Left ventricle myocardium inferior (tissue), 1 donor: ENCODE data around the gene TMEM132D. TPM values are rescaled to one million over a fixed set of nuclear protein-coding genes. Genes with fewer than 3 reads are reported as not detected.
"Not testable (repeated sequence)": the region's sequence is repeated elsewhere in the genome, so short reads cannot be mapped to it uniquely, and the experiment has no call there.

ENCODE experiments used
- DNase-seq: peaks from one replicate; pipeline ENCODE4 v3.0.0-alpha.2; 2020
- H3K27ac ChIP-seq: fragments of 200-600 bp; replicated peaks from 2 replicates; pipeline ENCODE4 v1.8.0; 2021
- H3K27me3 ChIP-seq: fragments of 200-600 bp; 2 replicates; pipeline ENCODE4 v1.8.0; 2021; ENCODE audit warnings: low read depth
- H3K36me3 ChIP-seq: fragments of 200-600 bp; 2 replicates; pipeline ENCODE4 v1.8.0; 2021
- H3K4me1 ChIP-seq: fragments of 200-600 bp; 2 replicates; pipeline ENCODE4 v1.8.0; 2021
- H3K4me3 ChIP-seq: fragments of 200-600 bp; 2 replicates; pipeline ENCODE4 v1.8.0; 2021; ENCODE audit warnings: mild to moderate bottlenecking, moderate library complexity
- H3K9me3 ChIP-seq: fragments of 200-600 bp; replicated peaks from 2 replicates; pipeline ENCODE4 v1.8.0; 2021
- CTCF ChIP-seq: fragments of 200-600 bp; IDR thresholded peaks from 2 replicates; pipeline ENCODE4 v1.8.0; 2021; ENCODE audit warnings: antibody characterized with exemption, mild to moderate bottlenecking, borderline replicate concordance
- intact Hi-C: fragments of 100-400 bp; cut with micrococcal nuclease; formaldehyde crosslinking; loops from one replicate; pipeline ENCODE4 v1.11.0; 2022
- total RNA-seq: library from RNA; stranded (reverse); fragmentation: NEBNext Ultra II Directional; extraction: Animal tissue kit (Norgen Biotek cat#: 25700); gene quantifications from one replicate; pipeline ENCODE4 v1.2.1, GENCODE V29; 2021
- donor health status: DM: no; HTN: yes; CAD: no; lungs with severe emphysema.

The TMEM132D gene
- total RNA-seq, 1 donor from 2014 or later: not detected

DNA sequence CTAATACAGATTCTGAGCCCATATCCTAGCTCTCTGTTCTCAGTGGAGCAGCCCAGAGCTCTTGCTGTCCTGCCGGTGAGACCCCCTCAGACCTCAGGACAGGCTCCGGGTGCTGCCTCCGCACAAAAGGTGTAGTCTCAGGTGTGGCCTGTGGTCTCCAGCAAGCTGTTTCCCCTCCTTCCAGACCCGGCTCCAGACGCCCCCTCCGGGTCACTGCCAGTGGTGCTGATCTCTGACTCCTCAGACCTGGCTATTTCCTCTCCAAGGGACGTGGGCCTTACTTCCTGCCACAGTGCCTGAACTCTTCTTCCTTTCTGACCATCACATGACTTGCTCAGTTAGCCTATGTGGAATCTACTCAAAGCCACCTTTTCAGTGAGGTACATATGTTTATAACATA is 713.0 kb downstream of the TMEM132D start:
- TF ChIP-seq CTCF: no peak
- Histone ChIP-seq H3K9me3 (peaks cover 32% of the 10 kb centered on the region), H3K27ac (no peak overlapping the region), H3K4me1 (no peaks in the 10 kb centered on the region), H3K27me3 (peaks cover 4% of the 10 kb centered on the region), H3K4me3 (no peak overlapping the region), H3K36me3 (no peaks in the 10 kb centered on the region)
- no peak for DNase-seq
- intact Hi-C loops: no loop called here

- H3K4me3 ChIP-seq, H3K4me1 ChIP-seq, DNase-seq, intact Hi-C loops, H3K27me3 ChIP-seq, H3K36me3 ChIP-seq, H3K27ac ChIP-seq: not testable (repeated sequence)
- H3K9me3 ChIP-seq: peaks cover 32% of the 10 kb centered on the region
Observed at GRCh38 chr12:129189879-129190278, 713.9 kb downstream of the TMEM132D start.

DNA sequence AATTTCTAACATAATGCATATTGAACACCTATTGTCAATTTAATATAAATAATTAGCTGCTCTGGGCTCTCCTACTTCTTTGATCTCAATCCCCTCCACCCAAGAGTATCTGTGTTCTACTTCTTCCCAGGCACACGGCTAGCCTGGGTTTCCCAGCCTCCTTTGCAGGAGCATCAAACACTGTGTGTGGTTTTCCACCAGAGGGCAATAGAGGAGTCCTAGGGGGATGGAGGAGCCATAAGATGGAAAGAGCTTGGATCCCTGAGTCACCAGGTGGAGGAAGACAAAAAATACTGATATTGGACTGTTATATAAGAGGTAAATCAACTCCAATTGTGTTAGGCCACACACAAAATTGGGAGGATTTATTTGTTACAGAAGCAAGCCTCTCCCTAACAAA is 716.9 kb downstream of the TMEM132D start:
- TF ChIP-seq CTCF: no peak
- intact Hi-C loops: no loop called here
- DNase-seq: no peak
- Histone ChIP-seq H3K36me3 (no peaks in the 10 kb centered on the region), H3K9me3 (peaks cover 8% of the 10 kb centered on the region), H3K27ac (no peak overlapping the region), H3K27me3 (peaks cover 21% of the 10 kb centered on the region), H3K4me1 (no peaks in the 10 kb centered on the region), H3K4me3 (no peak overlapping the region)

DNA sequence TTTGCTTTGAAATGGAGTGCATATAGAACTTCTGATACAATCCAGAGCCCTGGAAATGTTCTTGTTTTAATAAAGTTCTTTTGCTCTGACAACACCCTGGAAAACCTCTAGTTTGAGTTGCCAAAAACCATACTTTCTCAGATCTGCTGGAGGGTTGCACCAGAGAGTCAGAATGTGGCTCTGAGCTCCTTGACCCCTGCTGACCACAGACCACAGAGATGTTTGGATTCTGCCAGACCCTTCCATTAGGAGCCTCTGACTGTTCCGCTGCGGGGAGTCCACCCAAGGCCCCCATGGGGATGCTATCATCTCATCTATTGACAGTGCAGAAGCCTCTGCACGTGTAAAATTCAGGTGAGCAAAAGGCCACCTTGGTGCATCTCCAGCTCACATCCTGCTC is 718.0 kb downstream of the TMEM132D start:
- no peak for TF ChIP-seq CTCF
- Histone ChIP-seq H3K27ac (no peak overlapping the region), H3K9me3 (peaks cover 7% of the 10 kb centered on the region), H3K36me3 (no peaks in the 10 kb centered on the region), H3K4me1 (no peaks in the 10 kb centered on the region), H3K27me3 (peaks cover 22% of the 10 kb centered on the region), H3K4me3 (no peak overlapping the region)
- DNase-seq: no peak
- intact Hi-C loops: no loop called here

DNA sequence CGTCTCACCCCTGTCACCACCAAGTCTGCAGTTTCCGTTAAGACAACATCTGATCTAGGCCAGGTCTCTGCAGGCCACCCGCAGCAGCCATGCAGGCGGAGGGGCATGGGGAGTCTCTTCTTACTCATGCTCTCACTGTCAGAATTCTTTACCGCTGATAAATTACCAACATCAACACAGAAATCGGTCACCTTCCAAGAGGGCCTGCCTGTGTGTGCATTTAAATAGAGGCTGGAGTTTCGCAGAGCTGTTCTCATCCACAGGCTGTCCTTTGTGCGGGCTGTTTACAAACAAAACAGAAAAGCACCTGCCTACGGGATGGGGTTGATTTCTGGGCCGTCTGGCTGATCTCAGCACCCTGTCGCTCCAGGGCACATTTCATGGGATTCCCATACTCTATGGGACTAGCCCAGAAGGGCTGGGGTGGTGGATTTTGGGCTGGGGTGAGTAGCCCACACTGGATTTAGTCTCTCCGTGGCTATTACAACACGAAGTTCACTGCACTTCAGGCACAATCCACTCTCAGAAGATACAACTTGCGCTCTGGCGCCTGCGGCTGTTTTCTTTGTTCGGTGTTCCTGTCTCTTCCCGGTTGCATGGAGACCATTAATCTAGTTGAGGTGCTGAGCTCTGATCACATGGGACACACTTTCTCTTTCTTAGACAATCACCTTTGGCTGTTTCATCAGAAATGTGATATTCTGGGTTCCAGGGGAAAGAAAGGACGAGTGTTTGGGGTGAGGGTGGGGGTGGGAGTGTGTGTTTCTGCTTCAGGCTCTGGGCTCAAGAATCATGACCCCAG is 719.5 kb downstream of the TMEM132D start:
- H3K4me1 ChIP-seq: no peaks in the 10 kb centered on the region
- intact Hi-C loops: no loop called here
- no peaks in the 10 kb centered on the region for H3K36me3 ChIP-seq
- H3K9me3 ChIP-seq: peaks cover 7% of the 10 kb centered on the region
- H3K27ac ChIP-seq: no peak overlapping the region
- DNase-seq: no peak
- TF ChIP-seq CTCF: no peak
- H3K27me3 ChIP-seq: peaks cover 27% of the 10 kb centered on the region
- H3K4me3 ChIP-seq: no peak overlapping the region

- H3K27me3 ChIP-seq: peaks cover 23% of the 10 kb centered on the region
- H3K27ac ChIP-seq: no peak overlapping the region
- no peak overlapping the region for H3K4me3 ChIP-seq
- intact Hi-C loops: no loop called here
- H3K9me3 ChIP-seq: peaks cover 16% of the 10 kb centered on the region
- no peaks in the 10 kb centered on the region for H3K4me1 ChIP-seq
- H3K36me3 ChIP-seq: no peaks in the 10 kb centered on the region
- DNase-seq: no peak
- no peak for TF ChIP-seq CTCF
Observed at GRCh38 chr12:129179941-129180553, 723.8 kb downstream of the TMEM132D start.
